AG09309 (cell line): ENCODE results near the gene GREB1.

Experiments used
- DNase-seq: peaks from one replicate; pipeline ENCODE4 v3.0.0-alpha.2; 2010; ENCODE audit warnings: low read depth
- H3K4me3 ChIP-seq: 2 replicates; pipeline ENCODE4 v1.5.1; 2011; ENCODE audit warnings: mild to moderate bottlenecking, low read depth, low read length, moderate library complexity; ENCODE audit not compliant: control insufficient read depth
- TF ChIP-seq, protein P1 (sequence below): IDR thresholded peaks from 2 replicates; pipeline ENCODE4 v1.5.1; 2011; ENCODE audit warnings: mild to moderate bottlenecking, low read depth, low read length, inconsistent platforms; ENCODE audit not compliant: insufficient read depth, control insufficient read depth; ENCODE audit errors: missing control alignments

Gene GREB1

GRCh38 chr2:11533278-11534070, at the start of gene GREB1:
GREB1 (plus strand) TSS chr2:11534045; CDS start chr2:11556615, 22,570 bp downstream.
- DNase-seq: peak; percentile 28
- TF ChIP-seq, protein P1, sequence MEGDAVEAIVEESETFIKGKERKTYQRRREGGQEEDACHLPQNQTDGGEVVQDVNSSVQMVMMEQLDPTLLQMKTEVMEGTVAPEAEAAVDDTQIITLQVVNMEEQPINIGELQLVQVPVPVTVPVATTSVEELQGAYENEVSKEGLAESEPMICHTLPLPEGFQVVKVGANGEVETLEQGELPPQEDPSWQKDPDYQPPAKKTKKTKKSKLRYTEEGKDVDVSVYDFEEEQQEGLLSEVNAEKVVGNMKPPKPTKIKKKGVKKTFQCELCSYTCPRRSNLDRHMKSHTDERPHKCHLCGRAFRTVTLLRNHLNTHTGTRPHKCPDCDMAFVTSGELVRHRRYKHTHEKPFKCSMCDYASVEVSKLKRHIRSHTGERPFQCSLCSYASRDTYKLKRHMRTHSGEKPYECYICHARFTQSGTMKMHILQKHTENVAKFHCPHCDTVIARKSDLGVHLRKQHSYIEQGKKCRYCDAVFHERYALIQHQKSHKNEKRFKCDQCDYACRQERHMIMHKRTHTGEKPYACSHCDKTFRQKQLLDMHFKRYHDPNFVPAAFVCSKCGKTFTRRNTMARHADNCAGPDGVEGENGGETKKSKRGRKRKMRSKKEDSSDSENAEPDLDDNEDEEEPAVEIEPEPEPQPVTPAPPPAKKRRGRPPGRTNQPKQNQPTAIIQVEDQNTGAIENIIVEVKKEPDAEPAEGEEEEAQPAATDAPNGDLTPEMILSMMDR: no peak
- H3K4me3 ChIP-seq: no peak within 1 kb of the TSS

DNA sequence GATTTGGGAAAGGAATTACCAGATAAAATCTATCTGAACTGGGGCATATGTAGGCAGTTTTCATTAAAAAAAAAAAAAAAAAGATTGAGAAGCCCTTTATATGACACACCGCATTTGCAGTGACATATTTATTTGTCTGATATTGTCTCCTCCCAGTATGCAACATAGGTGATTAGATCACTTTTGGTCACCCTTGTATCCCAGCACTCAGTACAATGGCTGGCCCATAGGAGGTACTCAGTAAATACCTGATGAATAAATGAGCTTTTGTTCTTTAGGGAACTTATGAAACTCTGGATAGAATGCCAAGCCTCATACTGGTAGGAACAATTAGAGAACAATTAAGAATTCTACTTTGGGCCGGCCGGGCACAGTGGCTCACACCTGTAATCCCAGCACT, 45.0 kb upstream of the GREB1 start:
- TF ChIP-seq, protein P1: no peak
- no peak for DNase-seq

DNA sequence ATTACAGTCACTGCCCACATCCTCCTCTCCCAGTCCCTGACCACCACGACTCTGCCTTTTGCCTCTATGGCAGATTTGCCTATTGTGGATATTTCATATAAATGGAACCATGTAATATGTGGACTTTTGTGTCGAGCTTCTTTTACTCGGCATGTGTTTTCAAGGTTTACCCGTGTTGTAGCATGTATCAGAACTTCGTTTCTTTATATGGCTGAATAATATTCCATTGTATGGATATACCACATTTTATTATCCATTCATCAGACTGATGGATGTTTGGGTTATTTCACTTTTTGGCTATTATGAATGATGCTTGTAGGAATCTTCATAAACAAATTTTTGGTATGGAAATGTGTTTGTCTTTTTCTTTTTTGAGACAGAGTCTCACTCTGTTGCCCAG, 43.7 kb upstream of the GREB1 start:
- DNase-seq: no peak
- TF ChIP-seq, protein P1: no peak
- no peak overlapping the region for H3K4me3 ChIP-seq

More for the DNA sequence above, 45.0 kb upstream of the GREB1 start:
- no peak overlapping the region for H3K4me3 ChIP-seq

DNA sequence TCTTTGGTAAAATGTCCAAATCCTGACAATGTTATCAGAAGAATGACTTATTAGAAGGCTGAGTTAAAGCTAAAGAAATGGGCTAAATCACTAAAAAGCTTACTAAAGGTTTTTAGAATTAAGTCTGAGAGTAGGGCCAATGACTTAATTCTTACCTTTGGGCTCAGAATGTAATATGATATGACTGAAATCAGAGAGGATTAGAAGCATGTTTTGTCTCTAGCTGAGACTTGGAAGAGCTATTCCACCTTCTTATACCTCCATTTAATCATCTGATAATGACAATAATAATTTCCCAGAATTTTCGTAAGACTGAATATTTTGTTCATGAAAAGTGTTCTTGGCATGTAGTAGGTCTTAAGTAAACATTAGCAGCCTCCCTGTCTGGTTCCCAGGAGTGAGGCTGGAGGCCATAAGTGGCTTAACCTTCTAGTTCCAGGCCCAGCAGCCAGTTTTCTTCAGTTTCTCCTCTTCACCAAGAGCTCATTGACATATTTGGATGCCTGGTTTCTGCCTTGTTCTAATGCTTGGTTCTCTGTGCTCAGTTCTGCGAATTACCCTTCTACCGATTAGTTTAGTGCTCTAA, 42.4 kb upstream of the GREB1 start:
- TF ChIP-seq, protein P1: no peak
- no peak overlapping the region for H3K4me3 ChIP-seq
- no peak for DNase-seq

- H3K4me3 ChIP-seq: no peak overlapping the region
- TF ChIP-seq, protein P1: no peak
- no peak for DNase-seq
Measured at GRCh38 chr2:11492244-11492643, 41.6 kb upstream of the GREB1 start.

DNA sequence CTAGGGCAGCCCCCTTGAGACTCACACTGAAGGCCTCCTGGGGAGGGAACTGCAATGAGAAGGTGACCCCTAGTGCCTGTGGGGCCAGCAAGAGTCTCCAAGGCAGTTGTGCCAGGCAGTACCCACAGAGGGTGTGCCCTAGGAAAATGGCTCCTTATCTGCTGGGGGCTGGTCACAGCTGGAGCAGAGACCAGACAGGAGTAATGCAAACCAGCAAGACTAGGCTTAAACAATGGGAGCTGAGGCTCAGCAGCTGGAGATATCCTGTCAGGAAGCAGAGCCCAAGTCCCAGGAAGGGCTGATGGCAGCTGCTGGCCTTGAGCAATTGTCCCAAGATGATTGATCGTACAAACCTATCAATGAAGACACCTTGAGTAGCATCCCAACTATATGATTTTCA, 41.1 kb upstream of the GREB1 start:
- no peak overlapping the region for H3K4me3 ChIP-seq
- DNase-seq: no peak
- TF ChIP-seq, protein P1: no peak
